Right lobe of liver (tissue), 6 donors: ENCODE data around the gene RELCH. TPM values are rescaled to one million over a fixed set of nuclear protein-coding genes. Genes with fewer than 3 reads are reported as not detected.

Experiments used
- ATAC-seq, 4 donors: fragments of 200-7000 bp; cut with Tn5 transposase; one replicate each; pipeline ENCODE4 v1.9.1; 2020; ENCODE audit warnings: mild to moderate bottlenecking in 4 of 4, moderate library complexity in 4 of 4
- DNase-seq, 3 donors: peaks; one replicate each; pipeline ENCODE4 v3.0.0-alpha.2; 2020
- H3K27ac ChIP-seq, 3 donors: fragments of 200-600 bp; one replicate each; pipeline ENCODE4 v1.8.0; 2022
- H3K27me3 ChIP-seq, 2 donors: fragments of 200-600 bp; one replicate each; pipeline ENCODE4 v1.8.0; 2022
- H3K36me3 ChIP-seq, 4 donors: fragments of 200-600 bp; sonication (generic) in 1 of 4; one replicate each; pipeline versions ENCODE4 v1.5.1 to v1.8.0; 2017 to 2022; ENCODE audit warnings: control low read depth in 1 of 4
- H3K4me1 ChIP-seq, 4 donors: fragments of 200-600 bp; sonication (generic) in 1 of 4; one replicate each; pipeline versions ENCODE4 v1.5.1 to v1.8.0; 2017 to 2022; ENCODE audit warnings: control low read depth in 1 of 4
- H3K4me3 ChIP-seq, 3 donors: fragments of 200-600 bp; one replicate each; pipeline ENCODE4 v1.8.0; 2022
- H3K9me3 ChIP-seq, 4 donors: fragments of 200-600 bp; sonication (generic) in 1 of 4; one replicate each; pipeline versions ENCODE4 v1.5.1 to v1.8.0; 2017 to 2022; ENCODE audit warnings: control low read depth in 1 of 4
- CTCF ChIP-seq, 4 donors: fragments of 200-600 bp in 3 of 4; fragments of 450-650 bp in 1 of 4; IDR thresholded peaks; one replicate each; pipeline versions ENCODE4 v1.5.1 to v1.8.0; 2016 to 2022; ENCODE audit warnings: antibody characterized with exemption in 4 of 4, mild to moderate bottlenecking in 2 of 4
- POLR2A ChIP-seq: fragments of 450-650 bp; IDR thresholded peaks from one replicate; pipeline ENCODE4 v1.6.1; 2017; ENCODE audit warnings: antibody characterized with exemption, mild to moderate bottlenecking
- WGBS: methylation state at CpG from one replicate; pipeline ENCODE4 v1.1.6; 2018; ENCODE audit warnings: low coverage, low lambda C conversion rate; ENCODE audit not compliant: insufficient coverage; ENCODE audit errors: missing lambda C conversion rate; 5-methylcytosine and 5-hydroxymethylcytosine counted together
- intact Hi-C, 2 donors: fragments of 100-400 bp; cut with DNase I; formaldehyde crosslinking; loops; one replicate each; pipeline versions ENCODE4 v1.11.2 to v1.14.1; 2022
- total RNA-seq, 6 experiments: library from RNA; depleted of rRNA in 2 of 6; stranded (reverse); fragments of >200 nt in 2 of 6; fragmentation: NEBNext Ultra II Directional in 3 of 6; extraction: Animal tissue kit (Norgen Biotek cat#: 25700) in 3 of 6; gene quantifications; one replicate each; pipeline versions ENCODE4 v1.1.0 to v1.2.4, GENCODE V29; 2016 to 2023
- donor health status: DM: no; HTN: yes; CAD: no.
- donor health status: DM: no; HTN: no; CAD: no.
- donor health status: DM: no; HTN: no; CAD: no.
- donor health status: DM: no; HTN: yes; CAD: no.
- donor health status: DM: no; HTN: yes; CAD: no.

RELCH gene
- total RNA-seq, 6 experiments from 2014 or later, result 9.7 to 16.7 (median 11.5) TPM

- WGBS, result 97% methylated on average over 3 of the region's 3 CpGs
- Histone ChIP-seq H3K4me3 (no peak overlapping the region), H3K36me3 (peaks cover 0 to 19% (median 6%) of the 10 kb centered on the region in 4 donors), H3K4me1 (no peaks in the 10 kb centered on the region), H3K27ac (no peak overlapping the region), H3K27me3 (no peaks in the 10 kb centered on the region), H3K9me3 (no peaks in the 10 kb centered on the region)
- no peak for DNase-seq
- TF ChIP-seq CTCF (IDR thresholded peaks at IDR 0.05), result no peak
- TF ChIP-seq POLR2A, result no peak
- intact Hi-C loops, result no loop called here
- no peak for ATAC-seq
Measured at GRCh38 chr18:62226047-62226446, 39.0 kb downstream of the RELCH start.

DNA sequence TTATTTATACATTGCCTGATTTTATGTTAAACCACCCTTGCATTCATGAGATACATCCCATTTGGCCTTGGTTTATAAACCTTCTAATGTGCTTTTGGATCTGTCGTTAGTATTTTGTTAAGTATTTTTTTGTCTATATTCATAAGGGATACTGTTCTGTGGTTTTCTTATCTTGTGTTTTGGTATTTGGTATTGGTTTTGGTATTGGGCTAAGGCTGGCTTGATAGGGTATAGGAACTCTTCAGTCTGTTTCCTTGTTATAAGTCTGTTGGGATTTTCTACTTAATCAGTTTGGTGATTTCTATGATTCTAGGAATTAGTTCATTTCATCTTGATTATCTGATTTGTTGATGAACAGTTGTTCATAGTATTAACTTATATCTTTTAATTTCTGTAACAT is 49.2 kb downstream of the RELCH start:
- intact Hi-C loops, result no loop called here
- Histone ChIP-seq H3K27me3 (no peaks in the 10 kb centered on the region), H3K4me3 (no peak overlapping the region), H3K36me3 (peaks cover 0 to 10% (median 5%) of the 10 kb centered on the region in 4 donors), H3K4me1 (no peaks in the 10 kb centered on the region), H3K27ac (no peak overlapping the region), H3K9me3 (no peaks in the 10 kb centered on the region)
- ATAC-seq (no peak), DNase-seq (no peak)
- TF ChIP-seq CTCF (IDR thresholded peaks at IDR 0.05) (no peak), POLR2A (no peak)
- 100% methylated on average over 1 of the region's 1 CpG for WGBS

- no peak for TF ChIP-seq POLR2A
- TF ChIP-seq CTCF (IDR thresholded peaks at IDR 0.05), result no peak
- no peaks in the 10 kb centered on the region for H3K4me1 ChIP-seq
- no peaks in the 10 kb centered on the region for H3K27me3 ChIP-seq
- intact Hi-C loops, result no loop called here
- 92% methylated on average over 3 of the region's 3 CpGs for WGBS
- H3K36me3 ChIP-seq, result peaks cover 0 to 3% (median under 1%) of the 10 kb centered on the region in 4 donors
- DNase-seq (no peak), ATAC-seq (no peak)
- no peaks in the 10 kb centered on the region for H3K9me3 ChIP-seq
- H3K27ac ChIP-seq, result no peak overlapping the region
- H3K4me3 ChIP-seq, result no peak overlapping the region
Measured at GRCh38 chr18:62239475-62239874, 52.4 kb downstream of the RELCH start.

DNA sequence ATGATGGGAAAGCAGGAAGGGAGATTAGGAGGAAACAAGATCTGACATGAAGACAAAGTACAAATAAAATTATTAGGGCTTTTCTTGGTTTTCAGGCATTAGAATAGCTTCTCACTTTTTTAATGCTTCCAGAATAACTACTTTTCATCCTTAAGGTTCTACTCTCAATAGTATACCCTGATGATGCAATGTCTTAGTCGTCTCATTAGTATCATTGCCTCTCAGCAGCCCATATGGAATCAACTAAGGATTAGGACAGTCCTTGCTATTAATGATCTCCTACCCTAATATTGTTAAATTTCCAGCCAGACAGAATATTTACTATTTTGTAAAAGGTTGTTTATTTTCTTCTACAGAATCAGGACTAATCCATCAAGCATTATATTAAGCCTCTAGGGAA is 55.9 kb downstream of the RELCH start:
- WGBS, result 90% methylated on average over 1 of the region's 1 CpG
- ATAC-seq (no peak), DNase-seq (no peak)
- no peak for TF ChIP-seq POLR2A
- TF ChIP-seq CTCF (IDR thresholded peaks at IDR 0.05), result no peak
- Histone ChIP-seq H3K4me1 (no peaks in the 10 kb centered on the region), H3K9me3 (no peaks in the 10 kb centered on the region), H3K27me3 (no peaks in the 10 kb centered on the region), H3K27ac (no peak overlapping the region), H3K4me3 (no peak overlapping the region), H3K36me3 (peaks cover 0 to 8% (median 2%) of the 10 kb centered on the region in 4 donors)
- intact Hi-C loops, result loop anchor here in 1 of 2 donors (10.0 kb wide), 1 partner anchor 48 kb away; no protein-coding TSS in a partner anchor

DNA sequence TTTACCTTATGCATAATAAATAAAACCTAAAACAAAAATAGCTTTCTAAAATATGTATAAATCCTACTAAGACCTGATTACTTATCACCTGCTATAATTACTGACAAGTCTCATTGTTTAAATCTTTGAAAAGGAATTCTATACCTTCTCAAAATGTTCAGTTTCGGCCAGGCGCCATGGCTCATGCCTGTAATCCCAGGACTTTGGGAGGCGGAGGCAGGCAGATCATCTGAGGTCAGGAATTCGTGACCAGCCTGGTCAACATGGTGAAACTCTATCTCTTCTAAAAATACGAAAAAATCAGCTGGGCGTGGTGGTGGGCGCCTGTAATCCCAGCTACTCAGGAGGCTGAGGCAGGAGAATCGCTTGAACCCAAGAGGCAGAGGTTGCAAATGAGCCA is 58.1 kb downstream of the RELCH start:
- ATAC-seq, result no peak
- 100% methylated on average over 7 of the region's 8 CpGs for WGBS
- intact Hi-C loops, result loop anchor here in 1 of 2 donors (10.0 kb wide), 1 partner anchor 50 kb away; no protein-coding TSS in a partner anchor
- peaks cover 0 to 7% (median 3%) of the 10 kb centered on the region in 4 donors for H3K4me1 ChIP-seq
- H3K27me3 ChIP-seq, result no peaks in the 10 kb centered on the region
- peaks cover 0 to 8% (median 2%) of the 10 kb centered on the region in 4 donors for H3K36me3 ChIP-seq
- H3K27ac ChIP-seq, result no peak overlapping the region
- DNase-seq, result no peak
- no peak overlapping the region for H3K4me3 ChIP-seq
- TF ChIP-seq POLR2A (no peak), CTCF (IDR thresholded peaks at IDR 0.05) (no peak)
- no peaks in the 10 kb centered on the region for H3K9me3 ChIP-seq
